K562 (cell line): ENCODE measurements around the gene CELA1. TPM values are rescaled to one million over a fixed set of nuclear protein-coding genes. Genes with fewer than 3 reads are reported as not detected.
A peak's percentile ranks its signal among the peaks of the same experiment; 100 is the strongest.

ENCODE experiments used
- BCLAF1 ChIP-seq, 2 experiments: fragments of 450-650 bp in 1 of 2; IDR thresholded peaks; 2 replicates each; pipeline ENCODE4 v1.6.1; 2011 to 2017; ENCODE audit warnings: low read depth in 2 of 2, antibody characterized with exemption in 1 of 2, borderline replicate concordance in 1 of 2, low read length in 1 of 2, mild to moderate bottlenecking in 1 of 2, mixed read lengths in 1 of 2; ENCODE audit not compliant: control insufficient read depth in 1 of 2
- CUX1 ChIP-seq: fragments of 200-800 bp; sonication (Bioruptor generic); IDR thresholded peaks from 2 replicates; pipeline ENCODE4 v1.6.1; 2016; ENCODE audit warnings: missing genetic modification characterization, missing compliant biosample characterization
- DEAF1 ChIP-seq: fragments of 450-650 bp; formaldehyde crosslinking; IDR thresholded peaks from 2 replicates; pipeline ENCODE4 v1.4.0; 2020; ENCODE audit warnings: mild to moderate bottlenecking, moderate library complexity
- FOS ChIP-seq: IDR thresholded peaks from 3 replicates; pipeline ENCODE4 v1.6.1; 2011; ENCODE audit not compliant: insufficient read length; ENCODE audit errors: extremely low read depth
- HDAC3 ChIP-seq: fragments of 450-650 bp; IDR thresholded peaks from 2 replicates; pipeline ENCODE4 v1.6.1; 2018; ENCODE audit warnings: borderline replicate concordance, mild to moderate bottlenecking, moderate library complexity; ENCODE audit not compliant: partially characterized antibody
- HNRNPH1 ChIP-seq: fragments of 200-400 bp; formaldehyde crosslinking; optimal IDR thresholded peaks from 2 replicates; pipeline ENCODE3; 2017; ENCODE audit warnings: low read depth, mild to moderate bottlenecking, low read length, moderate library complexity
- PTTG1 ChIP-seq: fragments of 450-650 bp; IDR thresholded peaks from 2 replicates; pipeline ENCODE4 v1.6.1; 2016; ENCODE audit warnings: low read depth, mild to moderate bottlenecking, missing genetic modification characterization, missing compliant biosample characterization
- RBM14 ChIP-seq: fragments of 200-400 bp; formaldehyde crosslinking; IDR thresholded peaks from 2 replicates; pipeline ENCODE4 v1.6.1; 2018; ENCODE audit warnings: low read depth, mild to moderate bottlenecking, low read length, moderate library complexity, borderline replicate concordance; ENCODE audit not compliant: insufficient read depth
- TAF7 ChIP-seq: fragments of 450-650 bp; IDR thresholded peaks from 2 replicates; pipeline ENCODE4 v1.6.1; 2016; ENCODE audit warnings: missing genetic modification characterization, missing compliant biosample characterization
- TBP ChIP-seq: optimal IDR thresholded peaks from 2 replicates; pipeline ENCODE3; 2011; ENCODE audit warnings: low read depth, low read length, improper control_type of control experiment
- ZBTB5 ChIP-seq: fragments of 450-650 bp; IDR thresholded peaks from 2 replicates; pipeline ENCODE4 v1.6.1; 2017; ENCODE audit warnings: antibody characterized with exemption
- ZFX ChIP-seq: sonication (generic); formaldehyde crosslinking; IDR thresholded peaks from 2 replicates; pipeline ENCODE4 v1.8.0; 2022; ENCODE audit warnings: mild to moderate bottlenecking, missing genetic modification reagents, moderate library complexity
- ZNF444 ChIP-seq: fragments of 250-450 bp; sonication (Bioruptor Pico); IDR thresholded peaks from 2 replicates; pipeline ENCODE4 v1.4.0; 2020; ENCODE audit warnings: mild to moderate bottlenecking, moderate library complexity
- ZSCAN32 ChIP-seq: fragments of 450-650 bp; formaldehyde crosslinking; IDR thresholded peaks from 2 replicates; pipeline ENCODE4 v1.4.0; 2020; ENCODE audit warnings: mild to moderate bottlenecking, moderate library complexity
- polyA plus RNA-seq, 8 experiments: library from polyadenylated mRNA; depleted of rRNA in 4 of 8; stranded (reverse) in 5 of 8; unstranded in 3 of 8; fragments of >200 nt; fragmentation: Nextera tagmentation in 2 of 8; fragmentation: Illumina TruSeq in 1 of 8; extraction: Ambion mirVana in 2 of 8; extraction: Trizol in 1 of 8; gene quantifications; 2 replicates each; pipeline versions ENCODE4 v1.2.1 to v1.2.3, GENCODE V29; 2011 to 2014; ENCODE audit warnings: inconsistent platforms in 1 of 8, missing spikeins in 1 of 8
- total RNA-seq, 7 experiments: library from RNA; depleted of rRNA in 6 of 7; stranded (reverse); fragments of >200 nt in 6 of 7; fragmentation: Illumina TruSeq in 2 of 7; extraction: Trizol in 2 of 7; gene quantifications; 2 replicates each; pipeline versions ENCODE4 v1.2.1 to v1.2.3, GENCODE V29; 2011 to 2021; ENCODE audit warnings: low replicate concordance in 1 of 7

The CELA1 gene
- total and polyA plus RNA-seq, 9 of the 15 experiments (the other 6 are each of a cell fraction or from before 2014, with no cell fraction given), result 0.06 to 0.27 (median 0.22) TPM; not detected in 6

- TF ChIP-seq DEAF1 (CRISPR knock-in tag) (no peak), ZNF444 (no peak), TAF7 (tag) (peak; percentile 36; the same call in 1 of the 2 replicates), FOS (no peak), RBM14 (no peak), ZSCAN32 (CRISPR knock-in tag) (no peak), ZFX (peak; percentile 80), HNRNPH1 (no peak), ZBTB5 (0 out of 2 replicates have a peak, but pooled peaks have one; percentile 34), CUX1 (CRISPR knock-in tag) (no peak; the same call in 1 of the 2 replicates), HDAC3 (peak; percentile 49), BCLAF1 (IDR thresholded peaks at IDR 0.05; ENCODE audit: borderline replicate concordance in 1 of 2, control insufficient read depth in 1 of 2, low read depth in 2 of 2, low read length in 1 of 2) (no peak), PTTG1 (peak; percentile 58; the same call in 1 of the 2 replicates), TBP (peak; percentile 55)
Measured at GRCh38 chr12:51326698-51327439, 19.6 kb downstream of the CELA1 start (continued).
